Measurements from ENCODE around the gene CMIP. TPM values are rescaled to one million over a fixed set of nuclear protein-coding genes. Genes with fewer than 3 reads are reported as not detected.

Gene CMIP
- total RNA-seq, 4 donors from 2014 or later = 17.1 to 60.5 (median 39.7) TPM

DNA sequence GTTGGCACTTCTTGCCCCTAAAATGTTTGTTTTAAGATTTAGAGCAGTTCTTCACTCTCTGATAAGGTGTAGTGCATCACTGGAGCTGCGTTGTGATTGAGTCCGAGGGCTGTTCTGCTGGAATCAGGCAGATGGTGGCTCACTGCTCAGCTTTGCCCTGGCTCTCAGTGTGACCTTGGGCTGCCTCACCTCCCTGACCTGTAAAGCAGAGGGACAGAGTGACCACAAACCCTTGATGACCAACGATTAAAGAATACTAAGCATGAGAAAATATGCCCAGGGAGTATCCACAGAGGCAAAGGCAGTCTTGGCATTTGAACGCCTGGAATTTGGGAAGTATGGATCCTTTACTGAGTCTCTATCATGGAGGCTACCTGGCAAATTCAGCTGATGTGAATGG lies 18.1 kb downstream of the CMIP start:
- Histone ChIP-seq H3K4me1 (peaks cover 25 to 68% (median 25%) of the 10 kb centered on the region in 3 donors), H3K27ac (no peak overlapping the region), H3K27me3 (no peaks in the 10 kb centered on the region), H3K9me3 (no peaks in the 10 kb centered on the region), H3K4me3 (no peak overlapping the region), H3K36me3 (peaks cover 0 to 15% (median 0%) of the 10 kb centered on the region in 3 donors)
- TF ChIP-seq, protein P1, sequence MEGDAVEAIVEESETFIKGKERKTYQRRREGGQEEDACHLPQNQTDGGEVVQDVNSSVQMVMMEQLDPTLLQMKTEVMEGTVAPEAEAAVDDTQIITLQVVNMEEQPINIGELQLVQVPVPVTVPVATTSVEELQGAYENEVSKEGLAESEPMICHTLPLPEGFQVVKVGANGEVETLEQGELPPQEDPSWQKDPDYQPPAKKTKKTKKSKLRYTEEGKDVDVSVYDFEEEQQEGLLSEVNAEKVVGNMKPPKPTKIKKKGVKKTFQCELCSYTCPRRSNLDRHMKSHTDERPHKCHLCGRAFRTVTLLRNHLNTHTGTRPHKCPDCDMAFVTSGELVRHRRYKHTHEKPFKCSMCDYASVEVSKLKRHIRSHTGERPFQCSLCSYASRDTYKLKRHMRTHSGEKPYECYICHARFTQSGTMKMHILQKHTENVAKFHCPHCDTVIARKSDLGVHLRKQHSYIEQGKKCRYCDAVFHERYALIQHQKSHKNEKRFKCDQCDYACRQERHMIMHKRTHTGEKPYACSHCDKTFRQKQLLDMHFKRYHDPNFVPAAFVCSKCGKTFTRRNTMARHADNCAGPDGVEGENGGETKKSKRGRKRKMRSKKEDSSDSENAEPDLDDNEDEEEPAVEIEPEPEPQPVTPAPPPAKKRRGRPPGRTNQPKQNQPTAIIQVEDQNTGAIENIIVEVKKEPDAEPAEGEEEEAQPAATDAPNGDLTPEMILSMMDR (IDR thresholded peaks at IDR 0.05) = no peak
- no peak for TF ChIP-seq POLR2A (IDR thresholded peaks at IDR 0.05)
- no peak for DNase-seq
- intact Hi-C loops (cut with DNase I) = no loop called here
- WGBS, 2 donors = 81 to 100% methylated on average over 2 to 4 of the region's 4 CpGs

DNA sequence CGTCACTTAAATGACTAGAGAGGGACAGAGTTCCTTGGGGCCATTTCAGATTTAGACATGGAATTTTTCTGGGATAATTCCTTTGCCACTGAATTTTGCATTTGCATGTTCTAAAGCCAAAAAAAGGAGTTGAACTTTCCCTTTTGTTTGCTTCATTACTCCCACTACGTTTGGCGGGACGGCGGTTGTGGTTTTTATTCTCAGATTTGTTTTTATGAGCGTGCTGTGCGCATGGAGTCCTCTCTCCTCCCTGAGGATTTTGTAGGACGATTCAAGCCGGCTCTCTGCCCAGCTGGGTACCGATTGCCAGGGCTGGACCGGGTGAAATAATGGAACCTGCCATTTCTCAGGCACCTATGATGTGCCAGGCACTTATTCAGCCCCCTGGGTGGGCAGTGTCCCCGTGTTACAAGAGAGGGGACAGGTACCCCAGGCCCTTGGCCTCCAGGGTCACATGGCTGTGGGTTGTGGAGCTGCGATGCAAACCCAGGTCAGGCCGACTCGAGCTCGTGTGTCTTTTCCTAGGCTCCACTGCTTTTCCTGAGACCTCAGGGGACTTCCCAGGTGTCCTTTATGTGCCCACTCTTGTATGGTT lies 18.8 kb downstream of the CMIP start:
- Histone ChIP-seq H3K27ac (no peak overlapping the region), H3K4me3 (no peak overlapping the region), H3K36me3 (peaks cover 0 to 15% (median 0%) of the 10 kb centered on the region in 3 donors), H3K27me3 (no peaks in the 10 kb centered on the region), H3K4me1 (peaks cover 18 to 66% (median 19%) of the 10 kb centered on the region in 3 donors), H3K9me3 (no peaks in the 10 kb centered on the region)
- whole genome bisulfite sequencing, 2 donors = 79 to 80% methylated on average over 14 of the region's 16 CpGs
- DNase-seq = no peak
- intact Hi-C loops (cut with DNase I) = no loop called here
- TF ChIP-seq, protein P1 (IDR thresholded peaks at IDR 0.05) = no peak
- no peak for TF ChIP-seq POLR2A (IDR thresholded peaks at IDR 0.05)

DNA sequence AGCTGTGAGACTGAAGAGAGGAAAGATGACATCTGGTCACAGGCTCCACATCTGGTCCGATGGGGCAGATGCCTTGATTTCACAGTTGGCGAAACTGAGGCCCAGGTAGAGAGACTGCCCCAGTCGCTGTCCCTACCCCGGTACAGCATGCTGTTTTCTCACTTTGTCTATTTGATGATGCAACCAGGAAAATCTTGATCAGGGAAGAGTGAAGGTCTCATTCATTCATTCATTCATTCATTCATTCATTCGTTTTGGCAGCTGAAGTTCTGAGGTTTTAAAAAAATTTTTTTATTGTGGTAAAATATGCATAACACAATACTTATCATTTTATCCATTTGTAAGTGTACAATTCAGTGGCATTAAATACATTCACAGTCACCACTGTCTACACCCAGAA lies 19.7 kb downstream of the CMIP start:
- 92% methylated on average over 5 of the region's 5 CpGs for WGBS, 2 donors
- no peak for TF ChIP-seq POLR2A (IDR thresholded peaks at IDR 0.05)
- TF ChIP-seq, protein P1 (IDR thresholded peaks at IDR 0.05) = no peak
- H3K4me1 ChIP-seq = peaks cover 17 to 72% (median 22%) of the 10 kb centered on the region in 3 donors

DNA sequence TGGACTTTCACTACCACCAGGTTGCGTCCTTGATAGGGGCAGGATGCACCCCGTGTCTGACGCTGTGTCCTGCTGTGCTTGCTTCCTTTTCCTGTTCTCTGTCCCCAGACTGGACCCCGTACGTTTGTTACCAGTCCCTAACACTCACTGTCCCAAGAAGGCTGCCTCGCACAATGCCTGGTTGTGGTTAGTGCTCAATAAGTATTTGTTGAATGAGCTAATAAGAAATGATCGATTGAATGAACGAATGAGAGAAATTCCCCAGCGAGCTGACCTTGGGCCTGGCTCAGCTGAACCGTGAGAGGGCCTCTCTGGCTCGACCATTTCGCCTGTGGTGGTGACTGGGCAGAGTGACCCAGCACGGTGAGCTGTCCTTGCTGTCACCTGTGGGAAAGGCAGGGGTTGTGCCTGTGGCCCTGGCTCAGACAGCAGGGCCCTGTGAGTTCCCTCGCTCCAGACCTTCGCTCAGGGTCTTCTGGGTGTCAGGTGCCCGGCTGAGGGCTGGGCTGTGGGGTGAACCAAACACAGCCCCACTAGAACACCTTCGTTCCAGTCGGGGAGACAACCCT lies 20.9 kb downstream of the CMIP start:
- WGBS, 2 donors = 77 to 90% methylated on average over 11 to 18 of the region's 18 CpGs
- Histone ChIP-seq H3K27me3 (no peaks in the 10 kb centered on the region), H3K27ac (no peak overlapping the region), H3K36me3 (no peaks in the 10 kb centered on the region), H3K4me3 (no peak overlapping the region), H3K9me3 (no peaks in the 10 kb centered on the region), H3K4me1 (peaks cover 17 to 74% (median 22%) of the 10 kb centered on the region in 3 donors)
- TF ChIP-seq, protein P1 (IDR thresholded peaks at IDR 0.05) = no peak
- TF ChIP-seq POLR2A (IDR thresholded peaks at IDR 0.05) = no peak
- no peak for DNase-seq
- intact Hi-C loops (cut with DNase I) = no loop called here

More for the DNA sequence above, 19.7 kb downstream of the CMIP start:
- Histone ChIP-seq H3K36me3 (peaks cover 0 to 11% (median 0%) of the 10 kb centered on the region in 3 donors), H3K4me3 (no peak overlapping the region), H3K27me3 (no peaks in the 10 kb centered on the region), H3K27ac (no peak overlapping the region), H3K9me3 (no peaks in the 10 kb centered on the region)
- DNase-seq = no peak
- intact Hi-C loops (cut with DNase I) = no loop called here

DNA sequence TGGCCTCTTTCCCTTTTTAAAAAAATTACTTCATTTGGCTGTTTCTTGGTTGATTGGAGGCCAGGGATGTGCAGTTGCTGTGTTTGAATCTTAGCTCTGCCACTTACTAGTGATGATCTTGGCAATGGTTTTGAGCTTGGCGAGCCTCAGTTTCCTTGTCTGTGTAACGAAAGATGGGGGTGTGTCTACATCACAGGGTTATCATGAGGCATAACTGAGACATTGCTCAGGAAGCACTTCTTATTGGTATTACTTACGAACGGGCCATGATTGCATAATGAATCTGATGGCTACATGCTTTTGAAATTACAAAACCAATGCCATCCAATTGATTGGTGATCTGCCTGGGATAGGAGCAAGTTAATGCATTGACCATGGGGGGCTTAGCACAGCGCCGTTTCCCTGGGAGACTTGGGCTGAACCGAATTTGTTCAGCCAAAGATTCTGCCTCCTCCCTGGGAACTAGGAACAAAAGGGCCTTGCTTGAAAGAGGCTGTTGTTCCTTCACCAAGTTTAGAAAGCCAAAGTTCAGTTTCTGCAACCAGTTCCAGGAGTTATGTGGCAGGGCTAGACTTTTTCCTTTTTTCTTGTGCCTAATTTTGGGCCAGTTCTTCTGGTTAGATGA lies 21.9 kb downstream of the CMIP start:
- TF ChIP-seq POLR2A (IDR thresholded peaks at IDR 0.05) = no peak
- TF ChIP-seq, protein P1 (IDR thresholded peaks at IDR 0.05) = no peak
- Histone ChIP-seq H3K36me3 (peaks cover 0 to 8% (median 0%) of the 10 kb centered on the region in 3 donors), H3K9me3 (no peaks in the 10 kb centered on the region), H3K4me3 (no peak overlapping the region), H3K27me3 (no peaks in the 10 kb centered on the region), H3K4me1 (peaks cover 10 to 74% (median 23%) of the 10 kb centered on the region in 3 donors), H3K27ac (peak overlapping the region in 2 of 4 donors; percentile 5 to 20)
- no peak for DNase-seq
- intact Hi-C loops (cut with DNase I) = no loop called here
- 66 to 72% methylated on average over 4 to 7 of the region's 7 CpGs for WGBS, 2 donors

Measured in esophagus squamous epithelium (tissue), 5 donors.